Activated T-cell treated with anti-CD3 and anti-CD28 coated beads, Interleukin-2, amount 50 U/mL, for 4 hours (primary cell): ENCODE measurements around the gene TEAD2. TPM values are rescaled to one million over a fixed set of nuclear protein-coding genes. Genes with fewer than 3 reads are reported as not detected.
"Not testable (repeated sequence)": the region's sequence is repeated elsewhere in the genome, so short reads cannot be mapped to it uniquely, and the experiment has no call there.

ENCODE experiments used
- ATAC-seq, 2 donors: fragments of 200-7000 bp; cut with Tn5 transposase; one replicate each; pipeline ENCODE4 v1.10.0; 2021
- DNase-seq: peaks from one replicate; pipeline ENCODE4 v3.0.0-alpha.2; 2020
- H3K27me3 Mint-ChIP-seq: one replicate; pipeline ENCODE4 v1.8.0; 2021; ENCODE audit warnings: low read depth, mixed read lengths
- H3K36me3 Mint-ChIP-seq: one replicate; pipeline ENCODE4 v1.8.0; 2022; ENCODE audit warnings: mixed read lengths; ENCODE audit not compliant: insufficient read depth
- H3K4me1 Mint-ChIP-seq: one replicate; pipeline ENCODE4 v1.8.0; 2021; ENCODE audit warnings: low read depth, mixed read lengths
- H3K4me3 Mint-ChIP-seq: one replicate; pipeline ENCODE4 v1.8.0; 2021; ENCODE audit warnings: mild to moderate bottlenecking, moderate library complexity, mixed read lengths
- H3K9me3 Mint-ChIP-seq: one replicate; pipeline ENCODE4 v1.8.0; 2021; ENCODE audit warnings: mixed read lengths
- total RNA-seq, 3 donors: library from RNA; stranded (reverse); gene quantifications; one replicate each; pipeline ENCODE4 v1.2.1, GENCODE V29; 2021

TEAD2 gene
- total RNA-seq, 3 donors from 2014 or later = 0.16 to 0.33 TPM; not detected in 1

GRCh38 chr19:49393881-49394280, 31.7 kb upstream of the TEAD2 start:
- no peaks in the 10 kb centered on the region for H3K36me3 Mint-ChIP-seq
- H3K4me3 Mint-ChIP-seq = no peak overlapping the region
- DNase-seq = no peak
- H3K27me3 Mint-ChIP-seq = peaks cover 2% of the 10 kb centered on the region
- H3K9me3 Mint-ChIP-seq = no peaks in the 10 kb centered on the region
- no peak for ATAC-seq
- peaks cover 21% of the 10 kb centered on the region for H3K4me1 Mint-ChIP-seq

DNA sequence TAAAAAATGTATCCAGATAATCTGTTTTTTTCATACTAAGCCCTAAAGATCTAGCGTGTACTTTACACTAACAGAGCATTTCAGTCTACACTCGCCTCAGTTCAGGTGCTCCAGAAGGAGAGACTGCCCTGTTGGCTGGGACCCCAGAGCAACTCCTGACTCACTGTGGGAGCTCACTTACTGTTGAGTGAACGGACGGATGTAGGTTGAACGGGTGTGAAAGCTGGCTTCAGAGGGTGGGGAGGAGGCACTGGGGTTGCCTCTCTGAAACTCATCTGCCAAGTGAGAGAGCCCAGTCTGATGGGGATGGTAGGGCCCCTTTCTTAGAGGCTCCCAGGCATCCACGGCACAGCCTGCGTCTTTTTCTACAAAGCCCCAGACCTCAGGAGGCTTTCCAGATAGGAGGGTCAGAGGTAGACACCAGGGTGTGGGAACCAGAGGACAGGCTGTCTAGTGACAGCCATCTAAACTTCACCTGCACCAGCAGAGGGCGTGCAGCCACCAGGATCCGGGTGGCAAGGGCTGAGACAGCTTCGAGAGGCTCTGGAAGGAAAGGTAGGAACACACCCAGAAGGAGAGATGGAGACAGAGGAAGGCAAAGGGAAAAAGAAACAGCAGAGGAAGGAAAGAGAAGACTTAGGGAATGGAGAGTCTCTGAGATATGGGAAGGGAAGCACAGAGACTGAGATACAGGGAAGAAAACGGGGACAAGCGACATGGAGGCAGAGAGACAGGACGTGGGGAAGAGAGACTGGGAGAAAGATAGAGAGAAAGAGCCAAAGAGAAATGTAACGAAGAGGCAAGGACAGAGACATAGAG, 29.6 kb upstream of the TEAD2 start:
- DNase-seq = peak; percentile 78
- Mint-ChIP-seq H3K4me1 (peaks cover 15% of the 10 kb centered on the region), H3K4me3 (no peak overlapping the region), H3K9me3 (no peaks in the 10 kb centered on the region), H3K27me3 (peaks cover 2% of the 10 kb centered on the region), H3K36me3 (no peaks in the 10 kb centered on the region)
- peak; percentile 87 to 94 for ATAC-seq

DNA sequence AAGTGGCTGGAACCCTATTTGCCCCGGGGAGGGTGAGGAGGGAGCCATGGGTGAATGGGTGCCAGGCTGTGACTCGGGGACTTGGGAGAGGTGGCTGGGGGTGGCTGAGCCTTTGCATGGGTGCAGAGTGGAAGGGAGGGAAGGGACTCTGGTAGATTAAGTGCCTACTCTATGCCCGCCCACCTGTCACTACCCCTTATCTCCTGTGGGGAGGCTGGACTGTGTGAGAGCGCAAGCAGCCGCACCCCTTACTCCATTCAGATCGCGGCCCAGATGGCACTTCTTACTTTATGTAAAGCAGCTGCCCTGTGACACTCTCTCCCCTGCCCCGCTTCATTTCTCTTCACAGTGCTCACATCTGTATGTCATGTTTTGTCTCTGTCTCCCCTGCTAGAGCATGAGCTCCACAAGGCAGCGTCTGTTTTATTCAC, 28.7 kb upstream of the TEAD2 start:
- Mint-ChIP-seq H3K4me1 (peaks cover 15% of the 10 kb centered on the region), H3K36me3 (no peaks in the 10 kb centered on the region), H3K27me3 (peaks cover 2% of the 10 kb centered on the region), H3K9me3 (no peaks in the 10 kb centered on the region), H3K4me3 (no peak overlapping the region)
- ATAC-seq (no peak), DNase-seq (no peak)

DNA sequence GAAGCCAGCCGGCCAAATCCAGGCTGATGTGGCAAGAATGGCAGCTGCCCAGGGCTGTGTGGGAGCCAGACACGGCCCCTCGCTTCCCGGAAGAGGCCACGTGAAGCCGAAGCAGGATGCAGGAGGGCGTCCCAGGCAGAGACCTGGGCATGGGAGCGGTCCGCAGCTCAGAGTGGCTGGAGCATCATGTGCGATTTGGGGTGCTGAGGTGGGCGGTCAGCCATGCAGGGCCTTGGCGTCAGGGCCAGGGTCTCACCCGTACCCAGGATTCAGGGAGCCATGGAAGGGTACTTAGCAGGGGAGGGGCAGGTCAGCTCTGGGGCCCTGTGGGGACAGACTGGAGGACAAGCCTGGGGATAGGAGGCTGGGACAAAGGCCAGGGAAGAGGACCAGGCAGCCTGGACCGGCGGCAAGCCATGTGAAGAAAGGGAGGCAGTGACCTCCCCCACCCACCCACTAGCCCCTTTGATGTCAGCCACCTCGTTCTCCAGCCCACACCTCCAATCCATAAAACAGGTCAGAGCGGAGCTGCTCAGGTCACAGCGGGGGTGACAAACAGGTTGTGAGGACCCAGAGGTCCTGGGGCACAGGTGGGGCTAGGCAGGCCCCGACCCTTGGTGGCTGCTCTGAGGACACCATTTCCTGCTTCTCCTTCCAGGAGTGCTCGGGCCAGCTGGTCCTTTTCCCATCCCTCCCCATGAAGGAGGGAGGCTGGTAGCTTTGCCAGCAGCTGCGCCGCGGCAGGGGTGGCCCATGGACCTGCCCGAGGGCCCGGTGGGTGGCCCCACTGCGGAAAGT, 28.1 kb upstream of the TEAD2 start:
- peaks cover 2% of the 10 kb centered on the region for H3K27me3 Mint-ChIP-seq
- H3K4me3 Mint-ChIP-seq = no peak overlapping the region
- DNase-seq (no peak), ATAC-seq (no peak)
- no peaks in the 10 kb centered on the region for H3K36me3 Mint-ChIP-seq
- peaks cover 15% of the 10 kb centered on the region for H3K4me1 Mint-ChIP-seq
- H3K9me3 Mint-ChIP-seq = no peaks in the 10 kb centered on the region

- DNase-seq (no peak), ATAC-seq (no peak)
- no peaks in the 10 kb centered on the region for H3K9me3 Mint-ChIP-seq
- no peaks in the 10 kb centered on the region for H3K36me3 Mint-ChIP-seq
- H3K4me1 Mint-ChIP-seq = peaks cover 15% of the 10 kb centered on the region
- H3K27me3 Mint-ChIP-seq = peaks cover 2% of the 10 kb centered on the region
- H3K4me3 Mint-ChIP-seq = no peak overlapping the region
These were observed 27.2 kb upstream of the TEAD2 start for GRCh38 chr19:49389406-49389805.

- H3K4me3 Mint-ChIP-seq = peak within 1 kb of the TSS; percentile 62
- peaks cover 15% of the 10 kb centered on the region for H3K4me1 Mint-ChIP-seq
- ATAC-seq = peak; percentile 64 to 88
- DNase-seq = peak; percentile 81
- H3K36me3 Mint-ChIP-seq = no peaks in the 10 kb centered on the region
- no peaks in the 10 kb centered on the region for H3K9me3 Mint-ChIP-seq
- peaks cover 2% of the 10 kb centered on the region for H3K27me3 Mint-ChIP-seq
These were observed 25.7 kb upstream of the TEAD2 start, which contains the start of gene KASH5 for GRCh38 chr19:49387936-49388372. TSS of gene KASH5 (plus strand) at chr19:49388249. CDS start at chr19:49390884, 2,635 bp downstream.

DNA sequence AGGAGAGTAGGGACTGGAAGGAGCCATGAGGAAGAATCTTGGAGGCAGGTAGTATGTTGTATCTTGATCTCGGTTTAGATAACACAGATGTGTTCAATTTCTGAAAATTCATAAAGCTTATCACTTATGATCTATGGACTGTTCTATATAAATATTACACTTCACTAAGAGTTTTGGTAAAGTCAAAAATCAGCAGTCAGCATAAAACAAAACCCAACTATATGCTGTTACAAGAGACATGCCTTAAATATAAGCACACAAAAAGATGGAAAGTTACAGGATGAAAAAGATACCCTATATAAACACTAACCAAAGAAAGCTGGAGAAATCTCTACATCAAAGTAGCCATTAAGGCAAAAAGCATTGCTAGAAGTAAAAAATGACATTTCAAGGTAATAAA, 21.4 kb upstream of the TEAD2 start:
- H3K36me3 Mint-ChIP-seq = peaks cover 2% of the 10 kb centered on the region
- H3K9me3 Mint-ChIP-seq = peaks cover 5% of the 10 kb centered on the region
- ATAC-seq = no peak
- no peak overlapping the region for H3K4me3 Mint-ChIP-seq
- peaks cover 2% of the 10 kb centered on the region for H3K27me3 Mint-ChIP-seq
- H3K4me1 Mint-ChIP-seq = peaks cover 6% of the 10 kb centered on the region
- no peak for DNase-seq

DNA sequence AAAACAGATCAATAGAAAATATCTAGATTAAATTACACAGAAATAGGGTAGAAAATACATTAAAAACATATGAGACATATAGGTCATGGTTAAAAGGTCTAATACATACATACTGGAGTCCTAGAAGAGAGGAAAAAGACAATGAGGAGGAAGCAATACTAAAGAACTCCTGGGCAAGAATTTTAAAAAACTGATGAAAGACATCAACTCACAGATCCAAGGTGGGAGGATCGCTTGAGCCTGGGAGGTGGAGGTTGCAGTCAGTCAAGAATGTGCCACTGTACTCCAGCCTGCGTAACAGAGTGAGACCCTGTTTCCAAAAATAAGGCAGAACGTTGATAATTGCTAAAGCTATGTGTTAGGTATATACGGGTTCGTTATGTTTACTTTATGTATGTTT, 20.4 kb upstream of the TEAD2 start:
- H3K4me1 Mint-ChIP-seq = peaks cover 1% of the 10 kb centered on the region
- no peak overlapping the region for H3K4me3 Mint-ChIP-seq
- peaks cover 4% of the 10 kb centered on the region for H3K27me3 Mint-ChIP-seq
- peaks cover 5% of the 10 kb centered on the region for H3K9me3 Mint-ChIP-seq
- ATAC-seq = no peak
- peaks cover 2% of the 10 kb centered on the region for H3K36me3 Mint-ChIP-seq
- DNase-seq = no peak

DNA sequence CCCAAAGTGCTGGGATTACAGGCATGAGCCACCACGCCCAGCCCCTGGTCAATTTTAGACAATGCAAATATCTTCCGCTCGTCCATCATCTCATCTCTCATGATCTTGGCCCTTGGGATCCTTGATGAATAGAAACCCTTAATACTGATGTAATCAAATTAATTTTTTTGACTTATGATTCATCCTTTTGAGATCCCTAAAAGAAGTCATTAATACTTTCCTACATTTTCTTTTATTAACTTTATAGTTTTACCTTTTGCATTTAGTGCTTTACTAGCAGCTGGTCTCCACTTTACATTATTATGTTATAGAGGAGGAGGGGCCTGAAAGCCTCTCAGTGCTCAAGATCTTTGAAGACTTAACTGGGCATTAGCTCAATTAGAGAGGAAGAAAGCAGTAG, 18.2 kb upstream of the TEAD2 start:
- Mint-ChIP-seq H3K27me3 (peaks cover 10% of the 10 kb centered on the region), H3K36me3 (peaks cover 2% of the 10 kb centered on the region), H3K4me1 (no peaks in the 10 kb centered on the region), H3K9me3 (peaks cover 5% of the 10 kb centered on the region), H3K4me3 (no peak overlapping the region)
- DNase-seq (no peak), ATAC-seq (no peak)

DNA sequence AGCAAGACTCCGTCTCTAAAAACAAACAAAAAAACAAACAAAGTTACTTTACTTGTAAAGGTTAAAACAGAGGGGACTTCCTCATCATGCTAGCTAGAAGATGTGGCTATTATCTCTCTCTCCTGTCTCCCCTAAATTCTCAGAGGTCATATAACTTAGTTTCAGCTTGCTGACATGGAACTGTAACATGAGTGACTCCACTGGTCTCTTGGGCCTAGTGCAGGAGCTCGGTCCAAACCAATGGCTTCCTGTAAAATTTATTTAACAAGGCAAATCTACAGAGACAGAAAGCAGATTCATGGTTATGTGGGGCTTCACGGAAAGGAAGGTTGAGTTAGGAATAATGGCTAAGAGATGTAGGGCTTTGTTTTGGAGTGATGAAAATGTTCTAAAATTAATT, 16.3 kb upstream of the TEAD2 start:
- H3K4me3 Mint-ChIP-seq = no peak overlapping the region
- peaks cover 5% of the 10 kb centered on the region for H3K9me3 Mint-ChIP-seq
- H3K36me3 Mint-ChIP-seq = peaks cover 2% of the 10 kb centered on the region
- DNase-seq = no peak
- H3K4me1 Mint-ChIP-seq = no peaks in the 10 kb centered on the region
- peaks cover 10% of the 10 kb centered on the region for H3K27me3 Mint-ChIP-seq
- ATAC-seq = no peak

GRCh38 chr19:49374665-49375434, 12.6 kb upstream of the TEAD2 start:
- Mint-ChIP-seq H3K4me3 (no peak overlapping the region), H3K4me1 (no peaks in the 10 kb centered on the region), H3K36me3 (no peaks in the 10 kb centered on the region), H3K27me3 (peaks cover 12% of the 10 kb centered on the region), H3K9me3 (no peaks in the 10 kb centered on the region)
- DNase-seq (no peak), ATAC-seq (no peak)

DNA sequence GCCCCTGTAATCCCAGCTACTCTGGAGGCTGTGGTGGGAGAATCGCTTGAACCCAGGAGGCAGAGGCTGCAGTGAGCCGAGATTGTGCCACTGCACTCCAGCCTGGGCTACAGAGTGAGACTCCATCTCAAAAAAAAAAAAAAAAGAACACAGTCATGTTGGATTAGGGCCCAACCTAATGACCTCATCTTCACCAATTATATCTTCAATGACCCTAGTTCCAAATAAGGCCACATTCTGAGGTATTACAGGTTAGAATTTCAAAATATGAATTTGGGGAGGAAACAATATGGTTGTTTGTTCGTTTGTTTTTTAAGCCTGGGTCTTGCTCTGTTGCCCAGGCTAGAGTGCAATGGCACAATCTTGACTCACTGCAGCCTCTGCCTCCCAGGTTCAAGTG, 11.0 kb upstream of the TEAD2 start:
- H3K36me3 Mint-ChIP-seq, H3K4me3 Mint-ChIP-seq, H3K9me3 Mint-ChIP-seq, ATAC-seq, H3K4me1 Mint-ChIP-seq, DNase-seq: not testable (repeated sequence)
- H3K27me3 Mint-ChIP-seq = peaks cover 10% of the 10 kb centered on the region

DNA sequence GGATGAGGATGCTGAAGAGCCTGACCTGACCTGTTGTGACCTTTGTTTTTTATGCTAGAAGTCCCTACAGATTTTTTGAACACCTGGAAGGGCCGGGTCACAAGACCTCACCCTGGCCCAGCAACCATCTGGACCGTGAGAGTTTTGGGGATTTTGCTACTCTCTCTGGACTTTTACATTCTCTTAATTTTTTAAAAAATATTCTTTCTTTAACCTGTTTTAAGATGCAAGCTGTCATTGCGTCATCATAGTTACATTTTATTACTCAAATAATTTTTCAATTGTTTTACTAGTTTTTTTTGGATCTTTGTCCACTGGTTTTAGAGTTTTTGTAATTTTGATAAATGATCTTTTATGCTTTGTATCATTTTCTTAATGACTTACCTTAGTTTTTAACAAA, 9.0 kb upstream of the TEAD2 start:
- H3K27me3 Mint-ChIP-seq = peaks cover 11% of the 10 kb centered on the region
- H3K4me3 Mint-ChIP-seq = no peak overlapping the region
- H3K36me3 Mint-ChIP-seq = no peaks in the 10 kb centered on the region
- no peak for ATAC-seq
- H3K9me3 Mint-ChIP-seq = peaks cover 3% of the 10 kb centered on the region
- no peak for DNase-seq
- no peaks in the 10 kb centered on the region for H3K4me1 Mint-ChIP-seq

DNA sequence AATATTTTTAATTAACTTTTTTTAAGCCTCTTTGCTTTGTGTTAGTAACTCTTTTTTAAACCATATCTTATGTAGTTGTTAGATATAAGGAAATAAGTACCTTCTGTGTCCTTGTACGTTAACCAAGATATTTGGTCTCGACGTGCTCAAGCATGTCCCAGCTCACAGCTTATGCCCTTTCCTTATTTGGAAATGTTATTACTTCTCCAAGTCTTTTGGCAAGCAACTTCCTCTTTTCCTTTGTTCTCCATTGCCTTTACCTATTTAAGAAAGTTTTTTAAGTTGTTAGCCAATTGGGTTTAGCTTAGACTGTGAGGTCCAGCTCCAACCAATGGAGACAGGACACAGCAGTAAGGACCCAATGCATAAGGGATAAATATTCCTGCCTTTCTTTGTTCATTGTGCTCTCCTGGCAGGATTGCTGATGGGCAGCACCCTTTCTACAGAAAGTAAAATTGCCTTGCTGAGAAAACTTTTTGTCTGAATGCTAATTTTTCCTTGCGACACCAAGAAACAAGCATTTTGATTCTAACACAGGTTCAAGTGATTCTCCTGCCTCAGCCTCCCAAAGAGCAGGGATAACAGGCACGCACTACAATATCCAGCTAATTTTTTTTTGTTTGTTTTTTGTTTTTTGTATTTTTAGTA, 6.6 kb upstream of the TEAD2 start:
- H3K36me3 Mint-ChIP-seq = no peaks in the 10 kb centered on the region
- peaks cover 11% of the 10 kb centered on the region for H3K27me3 Mint-ChIP-seq
- H3K9me3 Mint-ChIP-seq = peaks cover 3% of the 10 kb centered on the region
- H3K4me3 Mint-ChIP-seq = no peak overlapping the region
- DNase-seq = no peak
- no peak for ATAC-seq
- peaks cover 2% of the 10 kb centered on the region for H3K4me1 Mint-ChIP-seq
